Tibial nerve (tissue), 4 donors: ENCODE measurements around the gene NID1. TPM values are rescaled to one million over a fixed set of nuclear protein-coding genes. Genes with fewer than 3 reads are reported as not detected.

Experiments
- DNase-seq, 2 donors: peaks; one replicate each; pipeline ENCODE4 v3.0.0-alpha.2; 2019; ENCODE audit warnings: low spot score in 2 of 2
- H3K27ac ChIP-seq, 4 donors: fragments of 200-600 bp; sonication (generic) in 3 of 4; one replicate each; pipeline ENCODE4 v1.5.1; 2017 to 2019; ENCODE audit warnings: mild to moderate bottlenecking in 1 of 4
- H3K27me3 ChIP-seq, 2 donors: fragments of 200-600 bp; sonication (generic) in 1 of 2; one replicate each; pipeline versions ENCODE4 v1.5.1 to v1.6.0; 2017 to 2019
- H3K36me3 ChIP-seq, 3 donors: fragments of 200-600 bp; sonication (generic); one replicate each; pipeline ENCODE4 v1.5.1; 2018 to 2019
- H3K4me1 ChIP-seq, 4 donors: fragments of 200-600 bp; sonication (generic) in 3 of 4; one replicate each; pipeline ENCODE4 v1.5.1; 2017 to 2019
- H3K4me3 ChIP-seq, 4 donors: fragments of 200-600 bp; sonication (generic) in 3 of 4; one replicate each; pipeline ENCODE4 v1.5.1; 2017 to 2019; ENCODE audit warnings: mild to moderate bottlenecking in 1 of 4, moderate library complexity in 1 of 4
- H3K9me3 ChIP-seq, 4 donors: fragments of 200-600 bp; sonication (generic) in 3 of 4; one replicate each; pipeline ENCODE4 v1.5.1; 2017 to 2019
- CTCF ChIP-seq, 5 experiments: fragments of 200-600 bp in 3 of 5; fragments of 450-650 bp in 2 of 5; sonication (generic) in 3 of 5; IDR thresholded peaks; one replicate each; pipeline ENCODE4 v1.5.1; 2016 to 2019; ENCODE audit warnings: antibody characterized with exemption in 5 of 5, mild to moderate bottlenecking in 3 of 5, moderate library complexity in 2 of 5
- EP300 ChIP-seq, 2 donors: sonication (generic); formaldehyde crosslinking; IDR thresholded peaks; one replicate each; pipeline ENCODE4 v1.6.1; 2017; ENCODE audit warnings: antibody characterized with exemption in 2 of 2, mild to moderate bottlenecking in 1 of 2
- POLR2A ChIP-seq, 2 donors: fragments of 450-650 bp; IDR thresholded peaks; one replicate each; pipeline ENCODE4 v1.6.1; 2017; ENCODE audit warnings: antibody characterized with exemption in 2 of 2, mild to moderate bottlenecking in 2 of 2, moderate library complexity in 2 of 2
- WGBS, 2 donors: methylation state at CpG; one replicate each; pipeline ENCODE4 v1.1.5; 2018; 5-methylcytosine and 5-hydroxymethylcytosine counted together
- total RNA-seq, 4 donors: library from RNA; depleted of rRNA; stranded (reverse); fragments of >200 nt; gene quantifications; one replicate each; pipeline ENCODE4 v1.1.0, GENCODE V29; 2016

The NID1 gene
- total RNA-seq, 4 donors from 2014 or later: 192 to 321 (median 215) TPM

GRCh38 chr1:236091933-236092318 is 27.0 kb upstream of the NID1 start:
- no peaks in the 10 kb centered on the region for H3K4me1 ChIP-seq
- peaks cover 0 to 2% (median 0%) of the 10 kb centered on the region in 4 donors for H3K9me3 ChIP-seq
- H3K36me3 ChIP-seq: no peaks in the 10 kb centered on the region
- DNase-seq: no peak
- no peak overlapping the region for H3K27ac ChIP-seq
- TF ChIP-seq EP300 (IDR thresholded peaks at IDR 0.05) (no peak), POLR2A (IDR thresholded peaks at IDR 0.05) (no peak), CTCF (IDR thresholded peaks at IDR 0.05) (no peak)
- H3K4me3 ChIP-seq: no peak overlapping the region
- H3K27me3 ChIP-seq: no peaks in the 10 kb centered on the region
- 79 to 82% methylated on average over 5 of the region's 5 CpGs for WGBS, 2 donors

- no peak overlapping the region for H3K4me3 ChIP-seq
- H3K27me3 ChIP-seq: no peaks in the 10 kb centered on the region
- no peaks in the 10 kb centered on the region for H3K9me3 ChIP-seq
- no peak overlapping the region for H3K27ac ChIP-seq
- TF ChIP-seq EP300 (IDR thresholded peaks at IDR 0.05) (no peak), POLR2A (IDR thresholded peaks at IDR 0.05) (no peak), CTCF (IDR thresholded peaks at IDR 0.05) (no peak)
- 53 to 54% methylated on average over 5 of the region's 5 CpGs for WGBS, 2 donors
- DNase-seq: no peak
- no peaks in the 10 kb centered on the region for H3K4me1 ChIP-seq
- no peaks in the 10 kb centered on the region for H3K36me3 ChIP-seq
These were observed 25.9 kb upstream of the NID1 start for GRCh38 chr1:236090741-236091147.

GRCh38 chr1:236089046-236089773 is 24.3 kb upstream of the NID1 start:
- TF ChIP-seq POLR2A (IDR thresholded peaks at IDR 0.05) (no peak), EP300 (IDR thresholded peaks at IDR 0.05) (no peak), CTCF (IDR thresholded peaks at IDR 0.05) (no peak)
- H3K27me3 ChIP-seq: no peaks in the 10 kb centered on the region
- DNase-seq: no peak
- no peaks in the 10 kb centered on the region for H3K36me3 ChIP-seq
- H3K27ac ChIP-seq: no peak overlapping the region
- 89 to 93% methylated on average over 12 of the region's 12 CpGs for WGBS, 2 donors
- no peaks in the 10 kb centered on the region for H3K4me1 ChIP-seq
- no peaks in the 10 kb centered on the region for H3K9me3 ChIP-seq
- H3K4me3 ChIP-seq: no peak overlapping the region

GRCh38 chr1:236086537-236086936 is 21.6 kb upstream of the NID1 start:
- TF ChIP-seq EP300 (IDR thresholded peaks at IDR 0.05) (no peak), CTCF (IDR thresholded peaks at IDR 0.05) (no peak)
- no peak for DNase-seq
- no peaks in the 10 kb centered on the region for H3K36me3 ChIP-seq
- 77 to 80% methylated on average over 7 of the region's 7 CpGs for whole genome bisulfite sequencing, 2 donors
- H3K4me1 ChIP-seq: no peaks in the 10 kb centered on the region
- no peaks in the 10 kb centered on the region for H3K9me3 ChIP-seq
- no peaks in the 10 kb centered on the region for H3K27me3 ChIP-seq
- H3K4me3 ChIP-seq: no peak overlapping the region
- H3K27ac ChIP-seq: no peak overlapping the region

GRCh38 chr1:236085545-236086159 is 20.8 kb upstream of the NID1 start:
- H3K27ac ChIP-seq: no peak overlapping the region
- DNase-seq: no peak
- H3K9me3 ChIP-seq: no peaks in the 10 kb centered on the region
- H3K27me3 ChIP-seq: no peaks in the 10 kb centered on the region
- H3K4me1 ChIP-seq: no peaks in the 10 kb centered on the region
- WGBS, 2 donors: 85 to 89% methylated on average over 6 of the region's 6 CpGs
- no peak for TF ChIP-seq EP300 (IDR thresholded peaks at IDR 0.05)
- TF ChIP-seq POLR2A (IDR thresholded peaks at IDR 0.05): no peak
- no peak for TF ChIP-seq CTCF (IDR thresholded peaks at IDR 0.05)
- H3K4me3 ChIP-seq: no peak overlapping the region
- H3K36me3 ChIP-seq: no peaks in the 10 kb centered on the region
